GM12878 (cell line): ENCODE data around the gene PAXX. TPM values are rescaled to one million over a fixed set of nuclear protein-coding genes. Genes with fewer than 3 reads are reported as not detected.
A peak's percentile ranks its signal among the peaks of the same experiment; 100 is the strongest.

Experiments
- ATF2 ChIP-seq: IDR thresholded peaks from 2 replicates; pipeline ENCODE4 v1.6.1; 2012; ENCODE audit warnings: low read length, inconsistent platforms
- ATF3 ChIP-seq: IDR thresholded peaks from 2 replicates; pipeline ENCODE4 v1.6.1; 2011; ENCODE audit warnings: low read depth, mild to moderate bottlenecking, low read length, moderate library complexity, borderline replicate concordance; ENCODE audit errors: extremely low read depth
- ATF7 ChIP-seq: fragments of 450-650 bp; IDR thresholded peaks from 2 replicates; pipeline ENCODE4 v1.6.1; 2016; ENCODE audit warnings: low read depth, mild to moderate bottlenecking
- BACH1 ChIP-seq: fragments of 450-650 bp; IDR thresholded peaks from 2 replicates; pipeline ENCODE4 v1.6.1; 2017; ENCODE audit warnings: mild to moderate bottlenecking, borderline replicate concordance
- BMI1 ChIP-seq: fragments of 450-650 bp; IDR thresholded peaks from 2 replicates; pipeline ENCODE4 v1.6.1; 2016; ENCODE audit warnings: mild to moderate bottlenecking, moderate library complexity, borderline replicate concordance
- BRCA1 ChIP-seq: IDR thresholded peaks from 2 replicates; pipeline ENCODE4 v1.6.1; 2011; ENCODE audit warnings: low read depth, low read length, improper control_type of control experiment
- CEBPB ChIP-seq, 2 experiments: fragments of 150-350 bp in 1 of 2; IDR thresholded peaks; 2 replicates each; pipeline ENCODE4 v1.6.1; 2012 to 2014; ENCODE audit warnings: low read depth in 2 of 2, low read length in 2 of 2, borderline replicate concordance in 1 of 2, inconsistent platforms in 1 of 2
- CREB1 ChIP-seq: IDR thresholded peaks from 2 replicates; pipeline ENCODE4 v1.6.1; 2012; ENCODE audit warnings: low read depth, mild to moderate bottlenecking, inconsistent platforms
- DPF2 ChIP-seq: fragments of 450-650 bp; IDR thresholded peaks from 2 replicates; pipeline ENCODE4 v1.6.1; 2017; ENCODE audit warnings: mild to moderate bottlenecking
- E4F1 ChIP-seq: fragments of 450-650 bp; IDR thresholded peaks from 2 replicates; pipeline ENCODE4 v1.6.1; 2018; ENCODE audit warnings: borderline replicate concordance, mild to moderate bottlenecking; ENCODE audit not compliant: partially characterized antibody
- EP300 ChIP-seq, 2 experiments: fragments of 150-350 bp in 1 of 2; IDR thresholded peaks; 2 replicates each; pipeline ENCODE4 v1.6.1; 2011 to 2012; ENCODE audit warnings: low read depth in 2 of 2, low read length in 2 of 2, borderline replicate concordance in 1 of 2, improper control_type of control experiment in 1 of 2, inconsistent platforms in 1 of 2; ENCODE audit not compliant: control insufficient read depth in 1 of 2
- HDAC2 ChIP-seq: fragments of 200-600 bp; sonication (generic); IDR thresholded peaks from 2 replicates; pipeline ENCODE4 v1.6.1; 2017
- IKZF1 ChIP-seq: fragments of 450-650 bp; conservative IDR thresholded peaks from 2 replicates; pipeline ENCODE4 v1.6.1; 2017; ENCODE audit warnings: antibody characterized with exemption, mild to moderate bottlenecking
- IRF3 ChIP-seq: fragments of 450-650 bp; IDR thresholded peaks from 2 replicates; pipeline ENCODE4 v1.6.1; 2014; ENCODE audit warnings: mild to moderate bottlenecking
- MAX ChIP-seq: IDR thresholded peaks from 2 replicates; pipeline ENCODE4 v1.6.1; 2012; ENCODE audit warnings: low read depth, low read length, improper control_type of control experiment
- NR2C1 ChIP-seq: fragments of 450-650 bp; IDR thresholded peaks from 2 replicates; pipeline ENCODE4 v1.6.1; 2017; ENCODE audit warnings: antibody characterized with exemption, mild to moderate bottlenecking, moderate library complexity
- NR2F1 ChIP-seq: fragments of 450-650 bp; conservative IDR thresholded peaks from 2 replicates; pipeline ENCODE4 v1.6.1; 2017; ENCODE audit warnings: mild to moderate bottlenecking
- PML ChIP-seq: IDR thresholded peaks from 2 replicates; pipeline ENCODE4 v1.6.1; 2012; ENCODE audit warnings: low read length, inconsistent platforms
- SMC3 ChIP-seq: IDR thresholded peaks from 2 replicates; pipeline ENCODE4 v1.6.1; 2011; ENCODE audit warnings: low read length, improper control_type of control experiment, borderline replicate concordance
- SP1 ChIP-seq: IDR thresholded peaks from one replicate; pipeline ENCODE4 v1.6.1; 2011; ENCODE audit warnings: low read depth, low read length
- SRF ChIP-seq, 2 experiments: IDR thresholded peaks; 2 replicates each; pipeline ENCODE4 v1.6.1; 2011; ENCODE audit warnings: low read depth in 2 of 2, low read length in 2 of 2, mild to moderate bottlenecking in 1 of 2, moderate library complexity in 1 of 2
- USF2 ChIP-seq: IDR thresholded peaks from 2 replicates; pipeline ENCODE4 v1.6.1; 2011; ENCODE audit warnings: low read depth, low read length, improper control_type of control experiment, borderline replicate concordance
- WRNIP1 ChIP-seq: IDR thresholded peaks from 2 replicates; pipeline ENCODE4 v1.6.1; 2011; ENCODE audit warnings: low read depth, low read length, improper control_type of control experiment, borderline replicate concordance
- ZNF24 ChIP-seq: fragments of 450-650 bp; IDR thresholded peaks from 2 replicates; pipeline ENCODE4 v1.6.1; 2017; ENCODE audit warnings: antibody characterized with exemption, mild to moderate bottlenecking
- polyA plus RNA-seq, 11 experiments: library from polyadenylated mRNA; depleted of rRNA in 4 of 11; unstranded in 6 of 11; stranded (reverse) in 5 of 11; fragments of >200 nt; fragmentation: Nextera tagmentation in 4 of 11; fragmentation: Illumina TruSeq in 1 of 11; extraction: Ambion mirVana in 4 of 11; extraction: Trizol in 1 of 11; gene quantifications; 1 replicate in 1 of 11; 2 replicates in 10 of 11; pipeline versions ENCODE4 v1.2.1 to v1.2.3, GENCODE V29; 2011 to 2016; ENCODE audit warnings: inconsistent platforms in 2 of 11, missing spikeins in 2 of 11, low read depth in 1 of 11
- total RNA-seq, 4 experiments: library from RNA; depleted of rRNA in 3 of 4; stranded (reverse); fragments of >200 nt in 3 of 4; fragmentation: Illumina TruSeq in 1 of 4; extraction: Trizol in 1 of 4; gene quantifications; 2 replicates each; pipeline versions ENCODE4 v1.2.1 to v1.2.3, GENCODE V29; 2013 to 2021

Gene PAXX
- total and polyA plus RNA-seq, 10 of the 15 experiments (the other 5 are each of a cell fraction or from before 2014, with no cell fraction given) = 0.18 to 60.6 (median 29.5) TPM

GRCh38 chr9:136949817-136950655 lies 42.2 kb upstream of the PAXX start (continued):
- TF ChIP-seq ATF2 = no peak
- no peak for TF ChIP-seq CREB1
- TF ChIP-seq MAX = peak; percentile 99
- no peak for TF ChIP-seq BRCA1
- no peak for TF ChIP-seq ATF7
- TF ChIP-seq PML = no peak
- peak; percentile 89; the same call in 1 of the 2 replicates for TF ChIP-seq ATF3
- TF ChIP-seq BMI1 = no peak
- no peak for TF ChIP-seq CEBPB (IDR thresholded peaks at IDR 0.05; ENCODE audit: borderline replicate concordance in 1 of 2, low read depth in 2 of 2, low read length in 2 of 2)
- TF ChIP-seq WRNIP1 = no peak
- peak; percentile 94 for TF ChIP-seq USF2
- TF ChIP-seq BACH1 = 0 out of 2 replicates have a peak, but pooled peaks have one; percentile 28
- TF ChIP-seq NR2C1 = no peak
- TF ChIP-seq DPF2 = 0 out of 2 replicates have a peak, but pooled peaks have one; percentile 53
- peak; percentile 88 for TF ChIP-seq IRF3
- no peak for TF ChIP-seq ZNF24
- TF ChIP-seq IKZF1 = peak; percentile 42; the same call in 1 of the 2 replicates
- peak; percentile 91 for TF ChIP-seq SP1
- TF ChIP-seq SRF (IDR thresholded peaks at IDR 0.05; ENCODE audit: low read depth in 2 of 2, low read length in 2 of 2) = no peak
- no peak for TF ChIP-seq E4F1
- TF ChIP-seq EP300 (IDR thresholded peaks at IDR 0.05; ENCODE audit: borderline replicate concordance in 1 of 2, control insufficient read depth in 1 of 2, low read depth in 2 of 2, low read length in 2 of 2) = no peak
- no peak for TF ChIP-seq HDAC2
- TF ChIP-seq SMC3 = no peak
- peak; percentile 82 for TF ChIP-seq NR2F1
